Naive B cell (primary cell): ENCODE results near the gene PHF12. TPM values are rescaled to one million over a fixed set of nuclear protein-coding genes. Genes with fewer than 3 reads are reported as not detected.
"Not testable (repeated sequence)": the region's sequence is repeated elsewhere in the genome, so short reads cannot be mapped to it uniquely, and the experiment has no call there.

Experiments used
- ATAC-seq, 2 donors: fragments of 150-1000 bp; cut with Tn5 transposase; 2 replicates each; pipeline ENCODE4 v1.10.0; 2021; ENCODE audit warnings: low read depth in 2 of 2, mild to moderate bottlenecking in 2 of 2, moderate library complexity in 2 of 2
- DNase-seq: peaks from one replicate; pipeline ENCODE4 v3.0.0; 2022
- H3K27ac Mint-ChIP-seq, 6 donors: one replicate each; pipeline ENCODE4 v1.8.0; 2020 to 2022; ENCODE audit warnings: mild to moderate bottlenecking in 6 of 6, mixed read lengths in 6 of 6, moderate library complexity in 5 of 6, inconsistent platforms in 2 of 6
- H3K27me3 Mint-ChIP-seq, 3 donors: one replicate each; pipeline ENCODE4 v1.8.0; 2021 to 2022; ENCODE audit warnings: mixed read lengths in 3 of 3, mild to moderate bottlenecking in 1 of 3
- H3K36me3 Mint-ChIP-seq, 2 donors: one replicate each; pipeline ENCODE4 v1.8.0; 2020 to 2022; ENCODE audit warnings: mixed read lengths in 2 of 2, inconsistent platforms in 1 of 2, mild to moderate bottlenecking in 1 of 2
- H3K4me1 Mint-ChIP-seq, 3 donors: one replicate each; pipeline ENCODE4 v1.8.0; 2020 to 2022; ENCODE audit warnings: mixed read lengths in 3 of 3, inconsistent platforms in 1 of 3, mild to moderate bottlenecking in 1 of 3, moderate library complexity in 1 of 3
- H3K4me3 Mint-ChIP-seq, 8 donors: one replicate each; pipeline ENCODE4 v1.8.0; 2020 to 2022; ENCODE audit warnings: mild to moderate bottlenecking in 8 of 8, mixed read lengths in 8 of 8, moderate library complexity in 8 of 8, inconsistent platforms in 2 of 8
- H3K9me3 Mint-ChIP-seq, 7 donors: one replicate each; pipeline ENCODE4 v1.8.0; 2020 to 2022; ENCODE audit warnings: mixed read lengths in 7 of 7, mild to moderate bottlenecking in 5 of 7, inconsistent platforms in 2 of 7, moderate library complexity in 1 of 7
- polyA plus RNA-seq, 6 donors: library from polyadenylated mRNA; unstranded; fragments of 300-500 nt; fragmentation: Illumina TruSeq; gene quantifications; one replicate each; pipeline ENCODE4 v1.2.3, GENCODE V29; 2021; ENCODE audit warnings: low read depth in 6 of 6

The PHF12 gene
- polyA plus RNA-seq, 6 donors from 2014 or later, result 0.71 to 11.8 (median 5.5) TPM

- H3K4me3 Mint-ChIP-seq, result peak overlapping the region in 1 of 8 donors; percentile 24
- H3K27me3 Mint-ChIP-seq, result no peaks in the 10 kb centered on the region
- H3K4me1 Mint-ChIP-seq, result peaks cover 44 to 55% (median 49%) of the 10 kb centered on the region in 3 donors
- H3K27ac Mint-ChIP-seq, result peak overlapping the region in 4 of 6 donors; percentile 47 to 82 (median 66)
- no peaks in the 10 kb centered on the region for H3K9me3 Mint-ChIP-seq
- DNase-seq (no peak), ATAC-seq (no peak)
- H3K36me3 Mint-ChIP-seq, result peaks cover 0 to 25% of the 10 kb centered on the region in 2 donors
These were observed 66.0 kb downstream of the PHF12 start for GRCh38 chr17:28885363-28885762.

DNA sequence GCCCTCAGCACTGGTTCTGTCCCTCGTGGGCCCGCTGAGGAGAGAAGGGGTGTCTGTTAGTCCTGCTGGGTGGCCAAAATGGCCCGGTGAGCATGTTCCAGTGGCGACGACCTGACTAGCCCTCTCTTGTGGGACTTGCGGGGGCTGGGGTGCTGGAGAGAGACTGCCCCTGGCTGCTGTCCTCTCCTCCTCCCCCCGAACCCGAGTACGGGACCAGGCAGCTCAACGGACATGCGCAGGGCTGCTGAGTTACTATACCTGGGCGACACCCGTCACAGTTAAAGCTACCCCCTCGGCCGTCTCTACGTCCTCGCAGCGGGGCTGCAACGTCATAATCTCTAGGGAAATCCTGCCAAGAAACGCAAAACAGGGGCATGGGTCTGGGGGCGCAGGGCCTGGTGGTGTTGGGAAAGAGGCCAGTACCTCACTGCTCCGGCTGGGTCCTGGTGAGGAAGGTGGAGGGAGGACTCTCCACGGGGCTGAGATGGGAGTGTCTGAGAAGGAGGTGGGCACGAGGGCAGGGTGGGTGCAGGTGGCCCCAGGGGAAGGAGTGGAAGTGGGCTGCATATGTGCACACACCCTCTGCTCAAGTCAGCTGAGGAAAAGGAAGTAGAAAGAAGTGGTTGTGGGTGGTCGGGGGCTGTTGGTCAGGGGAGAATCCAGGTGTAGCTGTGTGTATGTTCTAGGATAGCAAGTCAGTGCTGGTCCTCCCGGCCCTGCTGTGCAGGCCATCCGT, 67.2 kb downstream of the PHF12 start:
- H3K36me3 Mint-ChIP-seq, result peaks cover 0 to 32% of the 10 kb centered on the region in 2 donors
- DNase-seq, result no peak
- H3K9me3 Mint-ChIP-seq, result no peaks in the 10 kb centered on the region
- peaks cover 40 to 44% (median 42%) of the 10 kb centered on the region in 3 donors for H3K4me1 Mint-ChIP-seq
- H3K4me3 Mint-ChIP-seq, result no peak overlapping the region
- no peak for ATAC-seq
- no peaks in the 10 kb centered on the region for H3K27me3 Mint-ChIP-seq
- peak overlapping the region in 4 of 6 donors; percentile 6 to 77 (median 40) for H3K27ac Mint-ChIP-seq

GRCh38 chr17:28882154-28882895, 69.0 kb downstream of the PHF12 start:
- Mint-ChIP-seq H3K9me3 (no peaks in the 10 kb centered on the region), H3K4me1 (peaks cover 22 to 30% (median 25%) of the 10 kb centered on the region in 3 donors), H3K27me3 (no peaks in the 10 kb centered on the region), H3K27ac (peak overlapping the region in 1 of 6 donors; percentile 47), H3K4me3 (no peak overlapping the region), H3K36me3 (peaks cover 3 to 39% of the 10 kb centered on the region in 2 donors)
- no peak for DNase-seq
- ATAC-seq, result no peak

DNA sequence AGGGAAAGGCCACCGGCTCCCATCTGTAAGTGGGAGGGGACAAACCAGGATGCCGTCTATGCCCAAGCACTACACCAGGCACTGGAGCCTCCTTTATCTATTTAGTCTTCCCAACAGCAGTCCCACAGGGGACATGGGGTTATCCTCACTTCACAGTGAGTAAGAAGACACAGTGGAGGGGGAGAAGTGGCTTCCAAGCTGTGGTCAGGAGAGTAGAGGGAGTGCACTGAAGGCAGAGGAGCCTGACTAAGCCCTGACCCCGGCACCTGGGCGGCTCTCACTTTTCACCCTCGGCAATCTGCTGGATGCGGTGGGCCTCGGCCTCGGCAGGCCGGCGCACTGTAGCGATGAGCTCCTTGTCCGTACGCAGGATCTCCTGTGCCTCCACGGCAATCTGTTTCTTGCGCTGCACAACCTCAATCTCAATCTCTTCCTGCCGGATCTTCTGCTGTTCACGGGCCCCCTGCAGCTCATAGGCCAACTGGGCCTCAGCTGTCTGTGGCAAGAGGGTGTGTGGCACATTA, 69.7 kb downstream of the PHF12 start:
- DNase-seq (no peak), ATAC-seq (no peak)
- H3K27ac Mint-ChIP-seq, result no peak overlapping the region
- H3K9me3 Mint-ChIP-seq, result no peaks in the 10 kb centered on the region
- H3K4me3 Mint-ChIP-seq, result no peak overlapping the region
- no peaks in the 10 kb centered on the region for H3K27me3 Mint-ChIP-seq
- H3K4me1 Mint-ChIP-seq, result peaks cover 17 to 25% (median 21%) of the 10 kb centered on the region in 3 donors
- H3K36me3 Mint-ChIP-seq, result peaks cover 3 to 39% of the 10 kb centered on the region in 2 donors

DNA sequence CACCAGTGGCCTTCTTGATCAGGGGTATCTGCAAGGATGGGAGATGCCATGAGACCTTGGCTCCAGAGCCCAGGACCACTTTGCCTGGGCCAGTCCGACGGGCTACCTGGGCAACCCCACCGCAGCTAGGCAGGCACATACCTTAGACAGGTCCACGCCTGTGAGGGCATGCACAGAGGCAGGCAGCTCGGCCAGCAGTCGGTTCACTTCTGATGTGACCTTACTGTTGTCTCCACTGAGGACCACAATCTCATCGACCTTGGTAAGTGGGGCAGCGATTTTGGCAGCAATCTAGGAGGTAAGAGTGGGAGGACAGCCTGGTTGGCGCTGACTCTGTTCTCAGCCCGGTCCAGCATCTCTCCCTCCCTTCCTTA, 70.8 kb downstream of the PHF12 start:
- H3K4me3 Mint-ChIP-seq, result no peak overlapping the region
- H3K9me3 Mint-ChIP-seq, result no peaks in the 10 kb centered on the region
- peaks cover 14 to 22% (median 17%) of the 10 kb centered on the region in 3 donors for H3K4me1 Mint-ChIP-seq
- H3K27me3 Mint-ChIP-seq, result no peaks in the 10 kb centered on the region
- peaks cover 3 to 39% of the 10 kb centered on the region in 2 donors for H3K36me3 Mint-ChIP-seq
- DNase-seq, result no peak
- no peak overlapping the region for H3K27ac Mint-ChIP-seq
- ATAC-seq, result no peak

- Mint-ChIP-seq H3K36me3 (peaks cover 3 to 35% of the 10 kb centered on the region in 2 donors), H3K9me3 (no peaks in the 10 kb centered on the region), H3K27ac (no peak overlapping the region), H3K27me3 (no peaks in the 10 kb centered on the region), H3K4me3 (no peak overlapping the region), H3K4me1 (peaks cover 9 to 17% (median 11%) of the 10 kb centered on the region in 3 donors)
- DNase-seq, result no peak
- ATAC-seq, result no peak
These were observed 71.3 kb downstream of the PHF12 start for GRCh38 chr17:28879886-28880571.

DNA sequence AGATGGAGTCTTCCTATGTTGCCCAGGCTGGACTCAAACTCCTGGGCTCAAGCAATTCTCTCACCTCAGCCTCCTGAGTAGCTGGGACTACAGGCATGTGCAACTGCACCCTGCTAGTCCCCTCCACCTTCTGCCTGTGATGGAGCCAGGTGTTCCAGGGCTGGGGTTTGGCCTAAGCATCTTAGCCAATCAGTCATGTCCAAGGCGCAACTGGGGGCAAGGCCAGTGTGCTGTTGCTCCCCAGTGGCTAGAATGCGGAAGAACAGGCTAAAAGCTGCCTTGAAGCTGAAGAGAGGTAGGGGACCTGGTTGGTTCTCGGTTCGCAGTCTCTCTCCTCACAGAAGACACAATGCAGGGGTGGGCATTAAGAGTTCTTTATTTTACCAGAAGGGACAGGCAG, 72.3 kb downstream of the PHF12 start:
- Mint-ChIP-seq H3K36me3 (peaks cover 3 to 24% of the 10 kb centered on the region in 2 donors), H3K27ac (peak overlapping the region in 1 of 6 donors; percentile 56), H3K4me3 (no peak overlapping the region), H3K9me3 (no peaks in the 10 kb centered on the region), H3K27me3 (no peaks in the 10 kb centered on the region), H3K4me1 (peaks cover 0 to 9% (median under 1%) of the 10 kb centered on the region in 3 donors)
- DNase-seq, result no peak
- ATAC-seq, result peak in 1 of 2 donors; percentile 41

- Mint-ChIP-seq H3K4me1 (peaks cover 0 to 12% (median 0%) of the 10 kb centered on the region in 3 donors), H3K36me3 (peaks cover 3 to 24% of the 10 kb centered on the region in 2 donors)
- ATAC-seq, result no peak
These were observed 73.0 kb downstream of the PHF12 start for GRCh38 chr17:28878158-28878910.

GRCh38 chr17:28877150-28877711, 74.1 kb downstream of the PHF12 start:
- not testable (repeated sequence) for H3K27me3 Mint-ChIP-seq

More at GRCh38 chr17:28878158-28878910, 73.0 kb downstream of the PHF12 start:
- Mint-ChIP-seq H3K9me3 (no peaks in the 10 kb centered on the region), H3K4me3 (no peak overlapping the region), H3K27ac (peak overlapping the region in 2 of 6 donors; percentile 64 to 76), H3K27me3 (no peaks in the 10 kb centered on the region)
- no peak for DNase-seq

GRCh38 chr17:28875848-28876550, 75.3 kb downstream of the PHF12 start:
- Mint-ChIP-seq H3K4me3 (no peak overlapping the region), H3K36me3 (peaks cover 3 to 17% of the 10 kb centered on the region in 2 donors), H3K27ac (peak overlapping the region in 2 of 6 donors; percentile 22 to 76), H3K4me1 (peaks cover 6 to 27% (median 17%) of the 10 kb centered on the region in 3 donors), H3K27me3 (no peaks in the 10 kb centered on the region), H3K9me3 (no peaks in the 10 kb centered on the region)
- DNase-seq (no peak), ATAC-seq (no peak)

More at GRCh38 chr17:28877150-28877711, 74.1 kb downstream of the PHF12 start:
- peak overlapping the region in 2 of 6 donors; percentile 42 to 67 for H3K27ac Mint-ChIP-seq
- not testable (repeated sequence) for DNase-seq, H3K9me3 Mint-ChIP-seq, H3K4me3 Mint-ChIP-seq, ATAC-seq
- H3K36me3 Mint-ChIP-seq, result peaks cover 3 to 21% of the 10 kb centered on the region in 2 donors
- peaks cover 0 to 18% (median 4%) of the 10 kb centered on the region in 3 donors for H3K4me1 Mint-ChIP-seq

- no peaks in the 10 kb centered on the region for H3K9me3 Mint-ChIP-seq
- H3K27ac Mint-ChIP-seq, result peak overlapping the region in 1 of 6 donors; percentile 33
- DNase-seq (no peak), ATAC-seq (no peak)
- no peaks in the 10 kb centered on the region for H3K27me3 Mint-ChIP-seq
- peaks cover 3 to 9% of the 10 kb centered on the region in 2 donors for H3K36me3 Mint-ChIP-seq
- H3K4me1 Mint-ChIP-seq, result peaks cover 10 to 24% (median 18%) of the 10 kb centered on the region in 3 donors
- H3K4me3 Mint-ChIP-seq, result no peak overlapping the region
These were observed 76.6 kb downstream of the PHF12 start for GRCh38 chr17:28874750-28875149.

DNA sequence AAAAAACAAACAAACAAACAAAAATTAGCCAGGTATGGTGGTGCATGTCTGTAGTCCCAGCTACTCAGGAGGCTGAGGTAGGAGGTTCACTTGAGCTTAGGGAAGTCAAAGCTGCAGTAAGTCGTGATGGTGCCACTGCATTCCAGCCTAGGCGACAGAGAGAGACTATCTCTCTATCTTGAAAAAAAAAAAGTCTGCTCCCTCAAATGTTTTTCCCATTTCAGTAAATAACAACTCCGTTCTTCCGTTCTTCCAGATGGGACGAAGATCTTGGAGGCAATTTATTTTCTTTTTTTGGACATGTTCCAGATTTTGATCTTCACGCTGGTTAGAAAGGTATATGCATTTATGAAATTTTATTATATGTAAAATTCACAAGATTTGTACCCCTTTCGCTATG, 77.5 kb downstream of the PHF12 start:
- no peak for DNase-seq
- peak overlapping the region in 1 of 8 donors; percentile 30 for H3K4me3 Mint-ChIP-seq
- H3K36me3 Mint-ChIP-seq, result peaks cover 3 to 8% of the 10 kb centered on the region in 2 donors
- H3K4me1 Mint-ChIP-seq, result peaks cover 10 to 21% (median 18%) of the 10 kb centered on the region in 3 donors
- H3K9me3 Mint-ChIP-seq, result no peaks in the 10 kb centered on the region
- no peak for ATAC-seq
- H3K27ac Mint-ChIP-seq, result peak overlapping the region in 1 of 6 donors; percentile 85
- H3K27me3 Mint-ChIP-seq, result no peaks in the 10 kb centered on the region
